ENCODE results near the gene GLB1L.
"Not testable (repeated sequence)": the region's sequence is repeated elsewhere in the genome, so short reads cannot be mapped to it uniquely, and the experiment has no call there.

The GLB1L gene

DNA sequence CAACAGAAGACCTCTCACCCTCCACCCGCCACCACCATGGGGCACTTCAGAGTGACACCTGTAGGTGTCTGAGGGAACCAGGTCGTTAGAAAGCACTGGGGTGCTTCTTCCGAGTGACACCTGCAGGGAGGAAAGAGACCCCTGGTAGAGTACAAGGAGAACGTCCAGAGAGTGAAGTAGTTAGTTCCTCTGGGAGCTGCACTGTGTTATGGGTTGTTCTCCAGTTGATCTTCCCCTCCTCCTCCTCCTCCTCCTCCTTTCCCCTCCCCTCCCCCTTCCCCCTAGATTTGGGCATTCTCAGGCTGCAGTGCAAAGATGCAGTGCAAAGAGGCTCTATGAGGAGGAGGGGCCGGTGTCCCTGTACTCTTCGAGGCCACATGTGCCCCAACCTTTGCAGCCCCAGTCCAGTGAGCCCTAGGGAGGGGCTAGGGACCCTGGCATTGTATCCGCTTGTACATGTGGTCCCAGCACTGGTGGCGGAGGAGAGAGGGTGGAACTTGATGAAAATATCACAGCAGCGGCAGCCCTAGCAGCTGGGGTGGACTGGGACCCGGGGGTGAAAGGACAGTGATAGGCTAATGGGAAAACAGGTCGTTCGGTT, 34.8 kb upstream of the GLB1L start:
- no peak for DNase-seq

DNA sequence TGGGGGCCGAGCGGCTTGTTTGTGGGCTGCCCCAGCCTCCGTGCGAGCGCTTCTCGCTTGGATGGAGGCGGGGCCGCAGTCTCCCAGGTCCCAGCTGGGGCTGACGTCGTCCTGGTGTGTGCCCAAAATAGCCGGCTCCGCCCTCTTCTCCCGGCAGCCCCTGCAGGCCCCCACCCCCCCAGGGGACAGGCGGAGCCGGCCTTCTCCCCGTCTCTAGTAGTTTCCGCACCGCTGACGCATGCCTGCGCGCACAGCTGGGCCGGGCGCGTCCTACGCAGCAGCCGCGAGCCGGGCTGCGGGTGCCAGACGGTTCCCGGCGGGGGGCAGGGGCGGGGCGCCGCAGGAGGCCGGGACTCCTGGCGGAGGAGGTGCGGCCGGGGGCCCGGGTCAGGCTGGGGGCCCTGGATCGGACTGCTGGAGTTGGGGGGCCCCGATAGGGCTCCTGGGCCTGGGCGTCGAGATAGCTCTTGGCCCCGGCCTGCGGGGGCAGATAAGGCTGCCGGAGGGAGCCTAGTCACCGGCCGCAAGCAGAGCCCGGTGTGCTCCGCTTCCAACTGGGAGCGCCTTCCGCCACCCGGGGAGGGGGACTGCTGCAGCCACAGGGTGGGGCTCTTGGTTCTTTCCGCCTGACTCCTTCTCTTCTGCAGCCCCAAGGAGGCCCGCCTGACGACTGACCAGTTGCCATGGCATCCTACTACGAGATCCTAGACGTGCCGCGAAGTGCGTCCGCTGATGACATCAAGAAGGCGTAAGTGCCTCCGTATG, 34.1 kb upstream of the GLB1L start, which contains the start of gene DNAJB2:
Gene DNAJB2, plus strand, starts transcription at position 216 of the 765 bp plus-strand sequence. Its CDS starts 468 bp downstream, at position 684.
- peak; percentile 87 for DNase-seq

DNA sequence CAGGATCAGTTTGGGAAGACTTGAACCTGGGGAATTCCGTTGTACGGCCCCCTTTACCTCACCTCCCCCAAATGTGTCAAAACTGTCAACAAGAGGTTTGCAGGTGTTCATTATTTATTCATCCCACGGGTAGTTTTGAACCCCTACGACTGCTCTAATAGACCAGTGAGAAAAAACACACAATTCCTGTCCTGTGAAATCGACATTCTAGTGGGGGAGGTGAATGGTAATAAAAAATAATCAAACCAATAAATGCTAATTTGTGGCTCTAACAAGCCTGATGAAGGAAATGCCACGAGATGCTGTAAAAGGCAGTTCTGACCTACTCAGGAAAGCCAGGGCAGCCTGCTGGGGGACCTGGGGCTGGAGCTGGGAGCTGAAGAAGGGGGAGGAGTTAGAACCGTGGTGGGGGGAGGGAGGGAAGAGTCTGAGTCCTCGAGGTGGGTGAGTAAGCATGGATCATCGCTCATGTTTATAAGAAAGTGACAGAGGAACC, 33.5 kb upstream of the GLB1L start:
- DNase-seq, result no peak

DNA sequence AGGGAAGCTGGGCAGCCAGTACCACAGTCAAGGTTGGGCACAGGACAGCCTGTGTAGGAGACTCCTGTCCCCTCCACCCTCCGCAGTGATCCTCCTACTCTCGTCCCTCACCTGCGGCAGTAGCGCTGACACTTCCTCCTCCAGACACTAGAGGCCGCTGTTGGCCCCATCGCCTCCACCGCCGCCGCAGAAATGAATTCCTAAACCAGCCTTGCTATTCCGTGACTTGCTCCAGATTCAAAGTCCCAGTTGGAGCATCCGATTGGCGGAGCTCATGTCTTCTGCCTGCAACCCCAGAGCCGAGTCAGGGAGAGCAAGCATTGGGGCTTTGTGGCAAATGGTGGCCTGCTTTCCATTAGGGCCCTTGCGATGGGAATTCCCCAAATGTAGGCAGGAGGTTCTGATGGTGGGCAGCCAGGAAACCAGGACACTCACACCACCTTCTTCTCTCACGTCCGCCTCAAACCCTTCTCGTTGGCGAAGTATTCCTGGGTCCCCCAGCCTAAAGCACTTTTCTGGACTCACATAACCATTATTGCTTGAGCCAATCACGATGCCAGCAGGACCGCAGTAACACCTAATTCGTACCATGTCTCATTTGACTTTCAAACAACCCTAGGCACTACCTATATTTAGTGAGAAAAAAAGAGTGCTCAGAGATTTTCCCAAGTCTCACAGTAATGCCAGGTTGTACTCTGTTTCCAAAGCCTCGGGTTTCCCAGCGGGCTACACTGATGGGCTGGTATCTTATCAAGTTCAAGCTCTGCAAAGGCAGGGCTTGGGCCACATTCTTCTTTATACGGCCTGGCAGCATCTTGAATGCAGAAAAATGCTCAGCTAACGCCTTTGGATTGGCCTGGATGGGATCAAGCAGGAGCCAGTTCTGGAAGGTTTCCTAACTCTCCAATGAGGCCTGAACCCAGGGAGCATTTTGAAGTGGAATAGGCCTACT, 32.7 kb upstream of the GLB1L start:
- peak; percentile 25 for DNase-seq

DNA sequence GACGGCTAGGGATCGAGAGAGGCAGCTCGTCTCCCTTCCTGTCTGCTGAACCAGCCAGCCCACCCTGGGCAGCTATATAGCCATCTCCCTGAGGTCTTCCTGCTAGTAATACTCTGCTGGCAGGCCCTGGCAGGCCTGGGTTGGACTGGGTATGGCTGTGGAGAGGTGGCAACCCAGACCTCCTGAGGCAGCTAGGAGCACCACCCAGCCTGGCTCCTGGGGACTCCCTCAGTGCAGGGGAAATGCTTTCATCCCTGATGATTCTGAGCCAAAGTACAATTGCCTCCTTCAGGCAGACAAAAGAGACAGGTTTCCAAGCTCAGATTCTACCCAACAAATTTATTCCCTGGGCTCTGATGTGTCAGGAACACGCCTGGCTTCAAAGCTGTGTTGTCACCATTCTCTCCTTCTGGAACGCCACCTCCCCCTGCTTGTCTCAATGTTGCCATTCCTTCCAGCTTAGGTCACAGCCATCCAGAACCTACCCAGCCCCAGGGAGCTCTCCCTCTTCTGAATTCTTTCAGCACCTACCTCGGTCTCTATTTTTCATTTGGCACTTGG, 29.2 kb upstream of the GLB1L start:
- DNase-seq, result no peak

- DNase-seq, result no peak
Measured at GRCh38 chr2:219273937-219274336, 28.7 kb upstream of the GLB1L start.

DNA sequence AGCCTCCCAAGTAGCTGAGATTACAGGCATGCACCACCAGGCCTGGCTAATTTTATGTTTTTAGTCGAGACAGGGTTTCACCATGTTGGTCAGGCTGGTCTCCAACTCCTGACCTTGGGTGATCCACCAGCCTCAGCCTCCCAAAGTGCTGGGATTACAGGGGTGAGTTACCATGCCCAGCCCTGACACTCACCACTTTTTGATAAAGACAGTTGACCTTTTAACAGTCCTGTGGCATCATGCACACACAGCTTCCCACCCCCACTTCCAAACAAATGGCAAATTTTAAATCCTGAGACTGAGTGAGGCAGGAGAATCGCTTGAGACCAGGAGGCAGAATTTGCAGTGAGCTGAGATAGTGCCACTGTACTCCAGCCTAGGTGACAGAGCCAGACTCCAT, 27.8 kb upstream of the GLB1L start:
- DNase-seq, result no peak

DNA sequence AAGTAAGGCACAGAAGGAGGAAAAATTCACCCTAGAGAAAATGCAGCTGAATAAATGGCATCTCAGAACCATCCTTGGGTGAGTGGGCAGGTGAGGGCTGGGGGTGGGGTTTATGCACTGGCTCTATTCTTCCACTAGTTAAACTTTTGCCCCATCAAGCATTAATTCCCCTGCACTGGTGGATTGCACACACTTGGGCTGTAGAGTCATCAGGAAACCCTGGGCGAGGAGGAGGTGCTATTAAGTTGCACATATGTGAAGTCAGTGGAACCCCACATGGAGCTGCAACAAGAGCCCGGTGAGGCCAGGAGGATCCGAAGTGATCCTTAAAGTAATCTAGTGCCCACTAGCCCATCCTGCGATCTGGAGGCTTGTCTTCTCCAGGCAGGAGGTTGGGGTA, 27.1 kb upstream of the GLB1L start:
- no peak for DNase-seq

GRCh38 chr2:219271021-219271420, 25.8 kb upstream of the GLB1L start:
- DNase-seq, result no peak

- no peak for DNase-seq
Measured at GRCh38 chr2:219270055-219270372, 24.8 kb upstream of the GLB1L start.

DNA sequence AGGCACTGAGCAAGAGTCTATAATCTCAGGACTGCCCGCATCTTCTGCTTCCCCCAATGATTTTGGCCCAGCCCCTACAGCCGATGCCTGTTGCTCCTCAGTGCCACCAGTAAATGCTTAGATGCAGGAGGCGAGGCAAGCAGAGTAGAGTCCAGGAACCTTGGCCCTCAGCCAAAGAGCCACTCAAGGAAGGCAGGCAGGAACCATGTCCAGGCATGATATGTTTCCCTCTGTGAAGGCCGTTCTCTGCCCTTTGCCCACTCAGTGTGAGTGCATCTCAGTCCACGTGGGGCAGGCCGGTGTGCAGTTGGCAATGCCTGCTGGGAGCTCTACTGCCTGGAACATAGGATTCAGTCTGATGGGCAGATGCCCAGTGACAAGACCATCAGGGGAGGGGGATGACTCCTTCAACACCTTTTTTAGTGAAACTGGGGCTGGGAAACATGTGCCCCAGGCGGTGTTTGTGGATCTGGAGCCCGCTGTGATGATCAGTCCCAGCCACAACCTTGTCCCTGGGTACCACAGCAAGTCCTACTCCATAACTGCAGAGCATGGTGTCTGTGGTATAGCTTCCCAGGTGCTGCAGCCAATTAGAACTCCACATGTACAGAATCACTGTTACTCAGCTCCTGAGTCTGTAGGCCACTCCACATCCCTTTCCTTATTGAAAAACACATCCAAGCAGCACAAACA, 24.3 kb upstream of the GLB1L start:
- DNase-seq, result no peak

DNA sequence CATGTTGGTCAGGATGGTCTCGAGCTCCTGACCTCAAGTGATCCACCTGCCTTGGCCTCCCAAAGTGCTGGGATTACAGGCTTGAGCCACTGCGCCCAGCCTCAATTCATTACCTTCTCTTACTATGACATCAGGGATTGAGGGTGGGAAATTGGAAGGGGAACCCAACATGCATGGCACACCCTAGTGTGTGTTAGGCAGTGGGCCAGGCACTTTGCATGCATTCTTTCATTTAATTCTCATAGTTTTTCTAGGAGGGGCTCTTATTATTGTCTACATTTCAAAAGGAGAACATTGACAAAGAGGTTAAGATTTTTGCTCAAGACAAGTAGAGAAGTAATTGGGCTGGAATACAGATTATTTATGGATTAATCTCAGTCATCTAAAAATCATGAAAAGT, 23.1 kb upstream of the GLB1L start:
- DNase-seq, result no peak

DNA sequence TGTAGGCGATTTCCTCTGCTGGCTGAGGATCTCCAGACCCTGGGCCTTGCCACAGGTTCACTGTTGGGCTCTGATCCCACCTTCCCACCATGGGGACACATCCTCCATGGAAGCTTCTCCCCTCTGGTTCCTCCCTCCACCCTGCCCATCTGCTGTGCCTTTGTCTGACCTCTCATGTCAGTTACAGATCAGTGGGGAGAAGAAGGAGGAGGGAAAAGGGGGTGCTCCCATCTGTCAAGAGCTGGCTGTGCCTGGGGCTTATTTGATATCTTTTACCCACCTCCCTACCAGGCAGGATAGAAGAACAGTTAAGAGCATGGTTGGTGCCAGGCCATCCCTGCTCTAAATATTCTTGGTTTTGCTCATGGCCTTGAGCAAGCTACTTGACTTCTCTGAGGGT, 21.6 kb upstream of the GLB1L start:
- no peak for DNase-seq

GRCh38 chr2:219266232-219266631, 21.0 kb upstream of the GLB1L start:
- DNase-seq, result no peak

- no peak for DNase-seq
Measured at GRCh38 chr2:219261024-219261855, 16.0 kb upstream of the GLB1L start.

DNA sequence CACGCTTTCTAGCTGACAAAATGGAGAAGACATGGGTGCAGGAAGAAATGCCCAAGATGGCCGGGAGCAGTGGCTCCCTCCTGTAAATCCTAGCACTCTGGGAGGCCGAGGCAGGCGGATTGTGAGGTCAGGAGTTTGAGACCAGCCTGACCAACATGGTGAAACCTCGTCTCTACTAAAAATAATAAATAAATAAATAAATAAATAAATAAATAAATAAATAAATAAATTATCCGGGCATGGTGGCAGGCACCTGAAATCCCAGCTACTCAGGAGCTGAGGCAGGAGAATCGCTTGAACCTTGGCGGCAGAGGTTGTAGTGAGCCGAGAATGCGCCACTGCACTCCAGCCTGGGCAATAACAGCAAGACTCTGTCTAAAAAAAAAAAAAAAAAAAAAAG, 13.7 kb upstream of the GLB1L start:
- DNase-seq, result not testable (repeated sequence)

DNA sequence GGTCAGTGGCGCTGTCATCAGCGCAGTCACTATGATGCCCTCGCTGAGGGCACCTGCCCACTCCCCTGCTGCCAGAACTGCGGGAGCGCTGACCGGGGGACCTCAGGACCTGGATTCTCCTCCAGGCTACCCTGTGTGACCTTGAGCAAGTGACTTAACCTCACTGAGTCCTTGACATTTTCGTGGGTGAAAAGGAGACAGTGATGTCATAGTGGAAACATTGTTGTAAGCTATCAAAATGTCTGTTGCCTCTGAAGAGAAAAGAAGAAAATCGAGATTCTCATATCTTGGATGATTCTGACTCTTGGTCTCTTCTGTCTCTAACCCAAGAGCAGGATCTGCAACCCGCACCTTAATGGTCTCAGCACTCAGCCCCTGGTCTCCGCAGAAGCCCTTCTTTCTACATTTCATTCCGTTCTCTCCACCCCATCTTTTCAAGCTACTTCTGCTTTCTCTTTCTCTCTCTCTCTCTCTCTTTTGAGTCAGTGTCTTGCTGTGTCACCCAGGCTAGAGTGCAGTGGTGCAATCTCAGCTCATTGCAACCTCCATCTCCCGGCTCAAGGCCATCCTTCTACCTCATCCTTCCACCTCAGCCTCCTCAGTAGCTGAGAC, 9.5 kb upstream of the GLB1L start:
- no peak for DNase-seq

DNA sequence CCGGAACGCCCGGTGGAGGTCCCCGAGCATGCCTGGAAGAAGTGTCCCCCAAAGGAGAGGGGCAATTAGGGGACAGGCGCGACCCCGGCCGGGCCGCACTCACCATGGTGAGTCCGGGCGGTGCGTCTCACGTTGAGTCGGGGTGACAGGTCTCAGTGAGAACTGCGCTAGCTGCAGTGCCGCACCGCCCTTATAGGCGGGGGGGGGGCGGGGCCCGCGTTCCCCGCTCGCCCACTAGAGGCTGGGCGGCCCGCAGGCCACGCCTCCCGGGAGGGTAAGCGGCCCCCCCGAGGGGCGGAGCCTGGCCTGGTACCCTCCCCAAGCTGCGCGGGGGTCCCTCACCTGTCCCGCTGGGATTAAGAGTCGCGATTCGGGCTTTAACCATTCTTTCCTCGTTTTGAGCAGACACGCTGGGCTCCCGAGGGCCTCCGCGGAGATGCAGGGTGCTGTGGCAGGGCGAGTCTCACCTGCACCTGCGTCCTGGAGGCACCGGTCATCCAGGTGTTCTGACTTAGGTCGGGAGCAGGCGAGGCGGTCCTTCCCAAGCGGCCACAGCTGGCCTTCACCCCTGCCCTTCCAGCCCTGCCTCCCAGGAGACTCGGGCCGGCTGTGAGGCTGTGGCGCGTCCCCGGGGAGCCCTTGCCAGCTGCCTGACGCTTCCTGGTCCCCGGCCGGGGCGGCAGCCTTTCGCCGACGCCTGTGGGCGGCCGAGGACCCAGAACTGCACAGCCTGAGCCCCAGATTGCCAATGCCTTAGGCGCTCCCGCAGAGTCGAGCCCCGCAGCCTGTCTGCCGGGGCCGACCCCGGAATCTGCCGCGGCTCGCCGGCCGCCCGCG, 8.7 kb upstream of the GLB1L start, which contains the start of gene TUBA4A:
Gene TUBA4A, minus strand, starts transcription at position 166 of the 837 bp plus-strand sequence. Its CDS starts 60 bp downstream, at position 106.
- peak; percentile 44 for DNase-seq

GRCh38 chr2:219252900-219253752, 7.9 kb upstream of the GLB1L start, which contains the start of gene TUBA4B:
TUBA4B (plus strand) TSS chr2:219253243; CDS start chr2:219253408, 165 bp downstream.
- no peak for DNase-seq
